EH (cell line): Measurements from ENCODE around the gene CCDC149.

Experiments
- DNase-seq: peaks from one replicate; pipeline ENCODE4 v3.0.0-alpha.2; 2015; ENCODE audit warnings: low read depth

Gene CCDC149

GRCh38 chr4:24843096-24843495 lies 69.7 kb downstream of the CCDC149 start:
- DNase-seq: no peak

- no peak for DNase-seq
These were observed 70.5 kb downstream of the CCDC149 start for GRCh38 chr4:24842356-24842755.

GRCh38 chr4:24840826-24841543 lies 71.9 kb downstream of the CCDC149 start:
- DNase-seq: no peak

GRCh38 chr4:24840362-24840761 lies 72.5 kb downstream of the CCDC149 start:
- no peak for DNase-seq

GRCh38 chr4:24837781-24838180 lies 75.1 kb downstream of the CCDC149 start:
- no peak for DNase-seq

GRCh38 chr4:24837336-24837735 lies 75.5 kb downstream of the CCDC149 start:
- no peak for DNase-seq

GRCh38 chr4:24836661-24837242 lies 76.1 kb downstream of the CCDC149 start:
- no peak for DNase-seq

GRCh38 chr4:24835696-24836095 lies 77.1 kb downstream of the CCDC149 start:
- DNase-seq: no peak

GRCh38 chr4:24831637-24832036 lies 81.2 kb downstream of the CCDC149 start:
- no peak for DNase-seq

- no peak for DNase-seq
These were observed 88.1 kb downstream of the CCDC149 start for GRCh38 chr4:24824720-24825119.

- peak; percentile 23 for DNase-seq
These were observed 92.3 kb downstream of the CCDC149 start for GRCh38 chr4:24820541-24820940.

- no peak for DNase-seq
These were observed 96.0 kb downstream of the CCDC149 start for GRCh38 chr4:24816797-24817196.

- no peak for DNase-seq
These were observed 99.1 kb downstream of the CCDC149 start for GRCh38 chr4:24813732-24814131.

- DNase-seq: no peak
These were observed 101.8 kb downstream of the CCDC149 start for GRCh38 chr4:24810871-24811631.

- DNase-seq: peak; percentile 67
These were observed 102.9 kb downstream of the CCDC149 start for GRCh38 chr4:24809815-24810405.

- DNase-seq: no peak
These were observed 103.5 kb downstream of the CCDC149 start for GRCh38 chr4:24809376-24809775.

GRCh38 chr4:24808955-24809354 lies 103.9 kb downstream of the CCDC149 start:
- DNase-seq: no peak

- DNase-seq: no peak
These were observed 104.6 kb downstream of the CCDC149 start for GRCh38 chr4:24808261-24808660.

- no peak for DNase-seq
These were observed 105.2 kb downstream of the CCDC149 start for GRCh38 chr4:24807611-24808010.

GRCh38 chr4:24806206-24806990 lies 106.4 kb downstream of the CCDC149 start:
- no peak for DNase-seq

- no peak for DNase-seq
These were observed 107.3 kb downstream of the CCDC149 start for GRCh38 chr4:24805566-24805965.

- no peak for DNase-seq
These were observed 107.8 kb downstream of the CCDC149 start for GRCh38 chr4:24805067-24805466.
